HepG2 (cell line): ENCODE data around the gene TUBGCP3. TPM values are rescaled to one million over a fixed set of nuclear protein-coding genes. Genes with fewer than 3 reads are reported as not detected.

Source experiments
- ATAC-seq: fragments of 200-7000 bp; cut with Tn5 transposase; 3 replicates; pipeline ENCODE4 v1.9.1; 2020; ENCODE audit warnings: mild to moderate bottlenecking, moderate library complexity
- BruUV-seq: library from RNA; stranded (reverse); fragments of 400-500 nt; replicated peaks from 2 replicates; lab custom pipeline; 2021; lab: Mats Ljungman, UMichigan
- CTCF ChIA-PET: fragments of 300-600 bp; formaldehyde crosslinking; extraction: SDS; loops from one replicate; lab custom pipeline; 2021; ENCODE audit warnings: low total read pairs, inconsistent platforms, low intra/inter-chr PET ratio; lab: Yijun Ruan, JAX
- POLR2A ChIA-PET: fragments of 350-600 bp; sonication (Branson Sonifier 250); formaldehyde crosslinking; loops from one replicate; lab custom pipeline; 2020; ENCODE audit warnings: antibody characterized with exemption, inconsistent platforms; lab: Yijun Ruan, JAX
- DNase-seq: peaks from one replicate; pipeline ENCODE4 v3.0.0-alpha.2; 2015; ENCODE audit warnings: low spot score
- FAIRE-seq: peaks from 3 replicates; lab custom pipeline; 2011; peaks lifted over from hg19 to GRCh38; lab: Jason Lieb, UNC
- H2AFZ ChIP-seq: one replicate; pipeline ENCODE4 v1.6.1; 2011; ENCODE audit warnings: low read length, inconsistent platforms
- H3K27ac ChIP-seq: fragments of 300-600 bp; 3 replicates; pipeline ENCODE4 v1.8.0; 2011; ENCODE audit warnings: mixed run types, mild to moderate bottlenecking, mixed read lengths, low read length, inconsistent platforms; ENCODE audit not compliant: insufficient read depth; ENCODE audit errors: extremely low read length
- H3K27me3 ChIP-seq, 2 experiments: fragments of 200-600 bp in 1 of 2; 2 replicates in 1 of 2; 3 replicates in 1 of 2; pipeline versions ENCODE4 v1.6.0 to v1.8.0; 2011; ENCODE audit warnings: low read length in 2 of 2, mild to moderate bottlenecking in 2 of 2, moderate library complexity in 2 of 2, inconsistent platforms in 1 of 2; ENCODE audit not compliant: insufficient read depth in 2 of 2, control insufficient read depth in 1 of 2
- H3K36me3 ChIP-seq, 2 experiments: fragments of 200-600 bp in 1 of 2; replicated peaks in 1 of 2; 2 replicates in 1 of 2; 3 replicates in 1 of 2; pipeline versions ENCODE4 v1.5.1 to v1.8.0; 2011; ENCODE audit warnings: low read length in 2 of 2, inconsistent platforms in 1 of 2; ENCODE audit not compliant: insufficient read depth in 2 of 2, control insufficient read depth in 1 of 2
- H3K4me1 ChIP-seq: 2 replicates; pipeline ENCODE4 v1.5.1; 2012; ENCODE audit warnings: low read length, inconsistent platforms; ENCODE audit not compliant: insufficient read depth
- H3K4me2 ChIP-seq: 2 replicates; pipeline ENCODE4 v1.6.0; 2011; ENCODE audit warnings: low read depth, low read length, inconsistent platforms
- H3K4me3 ChIP-seq, 3 experiments: fragments of 200-600 bp in 1 of 3; sonication (generic), shearing (Covaris generic) in 1 of 3; replicated peaks in 1 of 3; 2 replicates each; pipeline ENCODE4 v1.5.1; 2011 to 2016; ENCODE audit warnings: low read length in 3 of 3, inconsistent platforms in 2 of 3, low read depth in 2 of 3, mild to moderate bottlenecking in 2 of 3, control low read depth in 1 of 3, mixed read lengths in 1 of 3; ENCODE audit not compliant: insufficient read depth in 1 of 3
- H3K79me2 ChIP-seq: one replicate; pipeline ENCODE4 v1.6.1; 2011; ENCODE audit warnings: low read length, inconsistent platforms; ENCODE audit not compliant: insufficient read depth
- H3K9ac ChIP-seq: 2 replicates; pipeline ENCODE4 v1.6.0; 2011; ENCODE audit warnings: mild to moderate bottlenecking, low read depth, low read length, inconsistent platforms; ENCODE audit not compliant: insufficient read depth
- H3K9me3 ChIP-seq: 2 replicates; pipeline ENCODE4 v1.5.1; 2012; ENCODE audit warnings: mild to moderate bottlenecking, low read length
- H4K20me1 ChIP-seq: 2 replicates; pipeline ENCODE4 v1.6.0; 2011; ENCODE audit warnings: inconsistent platforms, mild to moderate bottlenecking, low read length, moderate library complexity; ENCODE audit not compliant: insufficient read depth
- MAFF ChIP-seq: IDR thresholded peaks from 2 replicates; pipeline ENCODE4 v1.6.1; 2011; ENCODE audit warnings: low read depth, low read length, improper control_type of control experiment
- MAFK ChIP-seq, 2 experiments: IDR thresholded peaks in 1 of 2; conservative IDR thresholded peaks in 1 of 2; 2 replicates each; pipeline ENCODE4 v1.6.1; 2011; ENCODE audit warnings: improper control_type of control experiment in 2 of 2, low read length in 2 of 2
- SMAD3 ChIP-seq: sonication (generic); formaldehyde crosslinking; IDR thresholded peaks from 2 replicates; pipeline ENCODE4 v1.4.0; 2020; ENCODE audit warnings: missing genetic modification reagents
- TBX2 ChIP-seq: sonication (generic); formaldehyde crosslinking; IDR thresholded peaks from 2 replicates; pipeline ENCODE4 v1.5.0; 2020; ENCODE audit warnings: missing genetic modification reagents, mild to moderate bottlenecking, borderline replicate concordance
- TEAD2 ChIP-seq: sonication (generic); formaldehyde crosslinking; IDR thresholded peaks from 2 replicates; pipeline ENCODE4 v1.9.0; 2021; ENCODE audit warnings: missing genetic modification reagents
- ZNF513 ChIP-seq: sonication (generic); formaldehyde crosslinking; conservative IDR thresholded peaks from 2 replicates; pipeline ENCODE4 v1.5.0; 2020; ENCODE audit warnings: missing genetic modification reagents
- ZNF672 ChIP-seq: sonication (generic); formaldehyde crosslinking; IDR thresholded peaks from 2 replicates; pipeline ENCODE4 v1.8.1; 2022; ENCODE audit warnings: missing genetic modification reagents
- ZNF766 ChIP-seq: sonication (generic); formaldehyde crosslinking; IDR thresholded peaks from 2 replicates; pipeline ENCODE4 v1.5.0; 2020; ENCODE audit warnings: missing genetic modification reagents, borderline replicate concordance
- WGBS: methylation state at CpG from one replicate; pipeline ENCODE4 v1.1.6; 2017; ENCODE audit warnings: low lambda C conversion rate; 5-methylcytosine and 5-hydroxymethylcytosine counted together
- in situ Hi-C: cut with HindIII; loops from 2 replicates; pipeline ENCODE4 v1.10.0; 2017; ENCODE audit warnings: low pct_unique_long_range_greater_than_20kb; ENCODE audit not compliant: extremely low pct_ligation_motif_present
- intact Hi-C: fragments of 100-400 bp; cut with micrococcal nuclease; formaldehyde crosslinking; loops from one replicate; pipeline ENCODE4 v1.10.0; 2022; ENCODE audit not compliant: unreplicated experiment
- polyA plus RNA-seq, 8 experiments: library from polyadenylated mRNA; depleted of rRNA in 3 of 8; stranded (reverse) in 7 of 8; unstranded in 1 of 8; fragments of >200 nt; fragmentation: Illumina TruSeq in 4 of 8; extraction: Trizol in 4 of 8; gene quantifications; 2 replicates each; pipeline versions ENCODE4 v1.2.1 to v1.2.3, GENCODE V29; 2011 to 2016; ENCODE audit warnings: low read depth in 4 of 8, missing spikeins in 1 of 8, mixed read lengths in 1 of 8; ENCODE audit not compliant: insufficient read depth in 1 of 8
- total RNA-seq, 5 experiments: library from RNA; depleted of rRNA; stranded (reverse); fragments of >200 nt; fragmentation: Illumina TruSeq; extraction: Trizol; gene quantifications; 2 replicates each; pipeline ENCODE4 v1.2.3, GENCODE V29; 2016; ENCODE audit warnings: low read depth in 1 of 5

The TUBGCP3 gene
- total and polyA plus RNA-seq, 2 of the 13 experiments (the other 11 are each of a cell fraction or from before 2014, with no cell fraction given): 12.6 to 15.5 TPM

- ATAC-seq (no peak), FAIRE-seq (no peak), DNase-seq (no peak)
- CTCF ChIA-PET: no interaction called here
- WGBS: 89% methylated on average over 8 of the region's 8 CpGs
- H3K9me3 ChIP-seq: no peaks in the 10 kb centered on the region
- no peaks in the 10 kb centered on the region for H4K20me1 ChIP-seq
- no peak overlapping the region for H3K9ac ChIP-seq
- H3K79me2 ChIP-seq: no peaks in the 10 kb centered on the region
- intact Hi-C loops: no loop called here
- POLR2A ChIA-PET: no interaction called here
- no peak for TF ChIP-seq TEAD2 (CRISPR knock-in tag)
- no peak for TF ChIP-seq TBX2 (CRISPR knock-in tag)
- TF ChIP-seq ZNF766 (CRISPR knock-in tag): no peak
- TF ChIP-seq MAFK (conservative IDR thresholded peaks at IDR 0.05 in 1 of 2, IDR thresholded peaks at IDR 0.05 in 1 of 2; ENCODE audit: low read length in 2 of 2): peak; percentile 67
- no peak for TF ChIP-seq ZNF672 (CRISPR knock-in tag)
- no peak for TF ChIP-seq ZNF513 (CRISPR knock-in tag)
- peak; percentile 67 for TF ChIP-seq MAFF
- TF ChIP-seq SMAD3 (CRISPR knock-in tag): no peak
- TF ChIP-seq, all 625 proteins: peak for 2
- Histone ChIP-seq H3K4me2 (no peak overlapping the region), H3K4me1 (no peaks in the 10 kb centered on the region), H3K27ac (no peak overlapping the region), H2AFZ (no peak overlapping the region), H3K36me3 (peaks cover 3 to 20% of the 10 kb centered on the region in 2 experiments; a peak in 4 of 5 replicates), H3K4me3 (no peak overlapping the region), H3K27me3 (no peaks in the 10 kb centered on the region)
- BruUV-seq: no TSS peak
- in situ Hi-C loops: no loop called here
Observed at GRCh38 chr13:112529216-112529615, 58.7 kb downstream of the TUBGCP3 start.
